HG03432 (cell line): Measurements from ENCODE around the gene TELO2.

Experiments used
- ATAC-seq: cut with Tn5 transposase; IDR thresholded peaks from one replicate; pipeline ENCODE4 v1.9.1; 2021; ENCODE audit warnings: mild to moderate bottlenecking, moderate library complexity; ENCODE audit not compliant: unreplicated experiment

Gene TELO2

GRCh38 chr16:1550696-1551095, 57.5 kb downstream of the TELO2 start:
- no peak for ATAC-seq

- ATAC-seq: no peak
Measured at GRCh38 chr16:1551166-1551565, 58.0 kb downstream of the TELO2 start.

GRCh38 chr16:1552129-1552528, 59.0 kb downstream of the TELO2 start:
- ATAC-seq: no peak

- ATAC-seq: no peak
Measured at GRCh38 chr16:1553946-1554825, 61.0 kb downstream of the TELO2 start.

GRCh38 chr16:1554826-1555445, 61.8 kb downstream of the TELO2 start:
- ATAC-seq: no peak

GRCh38 chr16:1556254-1556653, 63.1 kb downstream of the TELO2 start:
- no peak for ATAC-seq

- ATAC-seq: no peak
Measured at GRCh38 chr16:1557074-1557473, 63.9 kb downstream of the TELO2 start.

- ATAC-seq: no peak
Measured at GRCh38 chr16:1557576-1557975, 64.4 kb downstream of the TELO2 start.

- ATAC-seq: no peak
Measured at GRCh38 chr16:1559446-1559975, 66.4 kb downstream of the TELO2 start.
